H1 (cell line): ENCODE measurements around the gene DNAJC10.
"Not testable (repeated sequence)": the region's sequence is repeated elsewhere in the genome, so short reads cannot be mapped to it uniquely, and the experiment has no call there.

Experiments used
- ASH2L ChIP-seq: fragments of 200-600, 300-600 bp; sonication (generic); IDR thresholded peaks from one replicate; pipeline ENCODE4 v1.7.1; 2017; ENCODE audit warnings: low read length
- BRCA1 ChIP-seq: IDR thresholded peaks from 2 replicates; pipeline ENCODE4 v1.6.1; 2012; ENCODE audit warnings: low read depth, low read length, improper control_type of control experiment
- CEBPB ChIP-seq: IDR thresholded peaks from 2 replicates; pipeline ENCODE4 v1.6.1; 2012; ENCODE audit warnings: low read depth, low read length
- EP300 ChIP-seq, 2 experiments: IDR thresholded peaks; 1 replicate in 1 of 2; 2 replicates in 1 of 2; pipeline ENCODE4 v1.6.1; 2011 to 2012; ENCODE audit warnings: low read depth in 2 of 2, low read length in 2 of 2, mild to moderate bottlenecking in 2 of 2, borderline replicate concordance in 1 of 2, inconsistent platforms in 1 of 2, moderate library complexity in 1 of 2
- EZH2 ChIP-seq: fragments of 200-600 bp; sonication (generic); IDR thresholded peaks from 2 replicates; pipeline ENCODE4 v1.7.1; 2012; ENCODE audit warnings: low read depth, mild to moderate bottlenecking, moderate library complexity, low read length, inconsistent platforms; ENCODE audit not compliant: severe bottlenecking
- KDM4A ChIP-seq: IDR thresholded peaks from one replicate; pipeline ENCODE4 v1.7.1; 2012; ENCODE audit warnings: low read depth, mild to moderate bottlenecking, moderate library complexity, low read length, inconsistent platforms; ENCODE audit not compliant: severe bottlenecking
- POLR2AphosphoS5 ChIP-seq: IDR thresholded peaks from 2 replicates; pipeline ENCODE4 v1.6.1; 2011; ENCODE audit warnings: low read depth, low read length
- RNF2 ChIP-seq: fragments of 200-900, 300-1000 bp; sonication (generic); IDR thresholded peaks from 2 replicates; pipeline ENCODE4 v1.7.1; 2016; ENCODE audit warnings: borderline replicate concordance, low read depth, mild to moderate bottlenecking, antibody characterized with exemption, low read length; ENCODE audit not compliant: poor library complexity, severe bottlenecking; ENCODE audit errors: missing control alignments
- SIN3A ChIP-seq, 2 experiments: IDR thresholded peaks in 1 of 2; conservative IDR thresholded peaks in 1 of 2; 2 replicates each; pipeline ENCODE4 v1.6.1; 2011 to 2012; ENCODE audit warnings: low read length in 2 of 2, improper control_type of control experiment in 1 of 2, low read depth in 1 of 2, mild to moderate bottlenecking in 1 of 2
- SIX5 ChIP-seq: IDR thresholded peaks from 2 replicates; pipeline ENCODE4 v1.6.1; 2011; ENCODE audit warnings: mild to moderate bottlenecking, low read depth, low read length
- SP1 ChIP-seq: IDR thresholded peaks from 2 replicates; pipeline ENCODE4 v1.6.1; 2011; ENCODE audit warnings: low read depth, low read length
- TAF1 ChIP-seq: IDR thresholded peaks from 2 replicates; pipeline ENCODE4 v1.6.1; 2011; ENCODE audit warnings: mild to moderate bottlenecking, low read depth, low read length
- TF ChIP-seq, protein P1 (sequence below), 3 experiments: IDR thresholded peaks; 1 replicate in 2 of 3; 2 replicates in 1 of 3; pipeline versions ENCODE4 v1.5.1 to v1.6.1; 2011; ENCODE audit warnings: low read length in 3 of 3, mild to moderate bottlenecking in 3 of 3, inconsistent platforms in 2 of 3, low read depth in 1 of 3, moderate library complexity in 1 of 3; ENCODE audit not compliant: insufficient read depth in 1 of 3; ENCODE audit errors: control extremely low read depth in 1 of 3

DNA sequence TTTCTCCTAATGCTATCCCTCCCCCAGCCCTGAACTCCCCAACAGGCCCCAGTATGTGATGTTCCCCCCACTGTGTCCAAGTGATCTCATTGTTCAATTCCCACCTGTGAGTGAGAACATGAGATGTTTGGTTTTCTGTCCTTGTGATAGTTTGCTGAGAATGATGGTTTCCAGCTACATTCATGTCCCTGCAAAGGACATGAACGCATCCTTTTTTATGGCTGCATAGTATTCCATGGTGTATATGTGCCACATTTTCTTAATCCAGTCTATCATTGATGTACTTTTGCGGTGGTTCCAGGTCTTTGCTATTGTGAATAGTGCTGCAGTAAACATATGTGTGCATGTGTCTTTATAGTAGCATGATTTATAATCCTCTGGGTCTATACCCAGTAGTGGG is 52.9 kb downstream of the DNAJC10 start:
- TF ChIP-seq EZH2; SIN3A (conservative IDR thresholded peaks at IDR 0.05 in 1 of 2, IDR thresholded peaks at IDR 0.05 in 1 of 2; ENCODE audit: low read depth in 1 of 2, low read length in 2 of 2); EP300 (IDR thresholded peaks at IDR 0.05; ENCODE audit: borderline replicate concordance in 1 of 2, low read depth in 2 of 2, low read length in 2 of 2); SP1; CEBPB; RNF2; BRCA1; POLR2AphosphoS5; KDM4A; ASH2L; SIX5; TAF1: not testable (repeated sequence)
- TF ChIP-seq, protein P1, sequence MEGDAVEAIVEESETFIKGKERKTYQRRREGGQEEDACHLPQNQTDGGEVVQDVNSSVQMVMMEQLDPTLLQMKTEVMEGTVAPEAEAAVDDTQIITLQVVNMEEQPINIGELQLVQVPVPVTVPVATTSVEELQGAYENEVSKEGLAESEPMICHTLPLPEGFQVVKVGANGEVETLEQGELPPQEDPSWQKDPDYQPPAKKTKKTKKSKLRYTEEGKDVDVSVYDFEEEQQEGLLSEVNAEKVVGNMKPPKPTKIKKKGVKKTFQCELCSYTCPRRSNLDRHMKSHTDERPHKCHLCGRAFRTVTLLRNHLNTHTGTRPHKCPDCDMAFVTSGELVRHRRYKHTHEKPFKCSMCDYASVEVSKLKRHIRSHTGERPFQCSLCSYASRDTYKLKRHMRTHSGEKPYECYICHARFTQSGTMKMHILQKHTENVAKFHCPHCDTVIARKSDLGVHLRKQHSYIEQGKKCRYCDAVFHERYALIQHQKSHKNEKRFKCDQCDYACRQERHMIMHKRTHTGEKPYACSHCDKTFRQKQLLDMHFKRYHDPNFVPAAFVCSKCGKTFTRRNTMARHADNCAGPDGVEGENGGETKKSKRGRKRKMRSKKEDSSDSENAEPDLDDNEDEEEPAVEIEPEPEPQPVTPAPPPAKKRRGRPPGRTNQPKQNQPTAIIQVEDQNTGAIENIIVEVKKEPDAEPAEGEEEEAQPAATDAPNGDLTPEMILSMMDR (IDR thresholded peaks at IDR 0.05; ENCODE audit: control extremely low read depth in 1 of 3, insufficient read depth in 1 of 3, low read depth in 1 of 3, low read length in 3 of 3) = not testable (repeated sequence)
